Esophagus squamous epithelium (tissue), 4 donors: Measurements from ENCODE around the gene POLK.

Experiments
- POLR2A ChIP-seq, 4 donors: fragments of 450-650 bp; IDR thresholded peaks; one replicate each; pipeline ENCODE4 v1.6.1; 2017; ENCODE audit warnings: antibody characterized with exemption in 4 of 4, mild to moderate bottlenecking in 4 of 4, moderate library complexity in 3 of 4
- TF ChIP-seq, protein P1 (sequence below), 6 experiments: fragments of 450-650 bp in 4 of 6; fragments of 200-600 bp in 2 of 6; sonication (generic) in 2 of 6; IDR thresholded peaks; one replicate each; pipeline ENCODE4 v1.5.1; 2016 to 2019; ENCODE audit warnings: antibody characterized with exemption in 6 of 6, mild to moderate bottlenecking in 4 of 6, moderate library complexity in 4 of 6

DNA sequence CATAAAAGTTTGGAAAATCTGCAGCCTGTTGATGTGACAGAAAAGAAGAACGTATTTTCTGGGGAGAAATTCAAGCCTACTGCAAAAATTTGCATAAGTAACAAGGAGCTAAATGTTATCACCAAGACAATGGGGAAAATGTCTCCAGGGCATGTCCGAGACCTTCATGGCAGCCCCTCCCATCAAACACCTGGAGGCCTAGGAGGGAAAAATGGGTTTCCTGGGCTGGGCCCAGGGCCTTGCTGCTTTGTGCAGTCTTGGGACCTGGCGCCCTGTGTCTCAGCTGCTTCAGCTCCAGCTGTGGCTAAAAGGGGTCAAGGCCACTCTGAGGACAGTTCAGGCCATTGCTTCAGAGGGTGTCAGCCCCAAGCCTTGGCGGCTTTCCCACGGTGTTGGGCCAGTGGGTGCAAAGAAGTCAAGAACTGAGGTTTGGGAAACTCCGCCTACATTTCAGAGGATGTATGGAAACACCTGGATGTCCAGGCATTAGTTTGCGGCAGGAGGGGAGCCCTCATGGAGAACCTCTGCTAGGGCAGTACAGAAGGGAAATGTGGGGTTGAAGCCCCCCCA lies 13.4 kb upstream of the POLK start:
- TF ChIP-seq, protein P1, sequence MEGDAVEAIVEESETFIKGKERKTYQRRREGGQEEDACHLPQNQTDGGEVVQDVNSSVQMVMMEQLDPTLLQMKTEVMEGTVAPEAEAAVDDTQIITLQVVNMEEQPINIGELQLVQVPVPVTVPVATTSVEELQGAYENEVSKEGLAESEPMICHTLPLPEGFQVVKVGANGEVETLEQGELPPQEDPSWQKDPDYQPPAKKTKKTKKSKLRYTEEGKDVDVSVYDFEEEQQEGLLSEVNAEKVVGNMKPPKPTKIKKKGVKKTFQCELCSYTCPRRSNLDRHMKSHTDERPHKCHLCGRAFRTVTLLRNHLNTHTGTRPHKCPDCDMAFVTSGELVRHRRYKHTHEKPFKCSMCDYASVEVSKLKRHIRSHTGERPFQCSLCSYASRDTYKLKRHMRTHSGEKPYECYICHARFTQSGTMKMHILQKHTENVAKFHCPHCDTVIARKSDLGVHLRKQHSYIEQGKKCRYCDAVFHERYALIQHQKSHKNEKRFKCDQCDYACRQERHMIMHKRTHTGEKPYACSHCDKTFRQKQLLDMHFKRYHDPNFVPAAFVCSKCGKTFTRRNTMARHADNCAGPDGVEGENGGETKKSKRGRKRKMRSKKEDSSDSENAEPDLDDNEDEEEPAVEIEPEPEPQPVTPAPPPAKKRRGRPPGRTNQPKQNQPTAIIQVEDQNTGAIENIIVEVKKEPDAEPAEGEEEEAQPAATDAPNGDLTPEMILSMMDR (IDR thresholded peaks at IDR 0.05) = no peak
- TF ChIP-seq POLR2A (IDR thresholded peaks at IDR 0.05) = no peak
